ENCODE measurements around the gene TM4SF20.
"Not testable (repeated sequence)": the region's sequence is repeated elsewhere in the genome, so short reads cannot be mapped to it uniquely, and the experiment has no call there.

TM4SF20 gene

GRCh38 chr2:227386630-227387029 is 7.5 kb upstream of the TM4SF20 start:
- no peak overlapping the region for H3K4me3 ChIP-seq (ENCODE audit: low read length)
- TF ChIP-seq CTCF (conservative IDR thresholded peaks at IDR 0.05; ENCODE audit: low read depth, low read length): no peak
- DNase-seq (ENCODE audit: low read depth): no peak

- no peak for TF ChIP-seq CTCF (conservative IDR thresholded peaks at IDR 0.05; ENCODE audit: low read depth, low read length)
- H3K4me3 ChIP-seq (ENCODE audit: low read length): no peak overlapping the region
- DNase-seq (ENCODE audit: low read depth): no peak
These were observed 4.6 kb upstream of the TM4SF20 start for GRCh38 chr2:227383686-227384085.

GRCh38 chr2:227382241-227382835 is 3.2 kb upstream of the TM4SF20 start:
- not testable (repeated sequence) for H3K4me3 ChIP-seq (ENCODE audit: low read length); DNase-seq (ENCODE audit: low read depth)

- TF ChIP-seq CTCF (conservative IDR thresholded peaks at IDR 0.05; ENCODE audit: low read depth, low read length): no peak
- no peak for DNase-seq (ENCODE audit: low read depth)
- no peak overlapping the region for H3K4me3 ChIP-seq (ENCODE audit: low read length)
These were observed 729 bp downstream of the TM4SF20 start for GRCh38 chr2:227378371-227378782.

DNA sequence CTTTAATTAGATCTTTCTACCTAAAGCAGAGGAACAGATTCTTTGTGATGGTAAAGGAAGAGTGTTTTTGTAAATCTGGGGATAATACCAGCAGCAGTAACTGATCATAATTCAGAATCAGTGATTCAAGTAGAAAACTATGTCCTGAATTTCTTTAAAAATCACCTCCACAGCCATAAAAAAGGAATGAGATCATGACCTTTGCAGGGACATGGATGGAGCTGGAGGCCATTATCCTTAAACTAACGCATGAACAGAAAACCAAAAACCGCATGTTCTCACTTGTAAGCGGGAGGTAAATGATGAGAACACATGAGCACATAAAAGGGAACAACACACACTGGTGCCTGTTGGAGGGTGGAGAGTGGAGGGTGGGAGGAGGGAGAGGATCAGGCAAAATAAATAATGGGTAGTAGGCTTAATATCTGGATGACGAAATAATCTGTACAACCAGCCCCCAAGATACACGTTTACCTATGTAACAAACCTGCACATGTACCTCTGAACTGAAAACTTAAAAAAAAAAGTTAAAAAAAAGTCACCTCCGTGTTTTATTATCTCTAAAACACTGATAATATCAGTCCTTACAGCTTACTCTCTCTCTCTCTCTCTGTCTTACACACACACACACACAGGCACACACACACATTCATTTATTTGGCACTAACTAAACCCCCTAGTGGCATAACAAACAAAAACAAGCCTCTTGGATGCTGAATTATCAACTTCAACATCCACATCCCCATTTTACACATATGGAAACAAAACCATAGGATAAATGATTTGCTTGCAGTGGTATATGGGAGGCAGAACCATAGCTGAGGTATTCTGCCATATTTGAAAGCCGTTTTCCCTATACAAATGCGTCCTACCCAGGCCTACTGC is 1.4 kb downstream of the TM4SF20 start:
- no peak for DNase-seq (ENCODE audit: low read depth)
- H3K4me3 ChIP-seq (ENCODE audit: low read length): no peak overlapping the region
- TF ChIP-seq CTCF (conservative IDR thresholded peaks at IDR 0.05; ENCODE audit: low read depth, low read length): peak; percentile 19

- H3K4me3 ChIP-seq (ENCODE audit: low read length): no peak overlapping the region
- DNase-seq (ENCODE audit: low read depth): peak; percentile 38
- no peak for TF ChIP-seq CTCF (conservative IDR thresholded peaks at IDR 0.05; ENCODE audit: low read depth, low read length)
These were observed 2.3 kb downstream of the TM4SF20 start for GRCh38 chr2:227376656-227377396.

GRCh38 chr2:227374158-227374557 is 4.9 kb downstream of the TM4SF20 start:
- DNase-seq (ENCODE audit: low read depth): peak; percentile 29
- no peak overlapping the region for H3K4me3 ChIP-seq (ENCODE audit: low read length)
- no peak for TF ChIP-seq CTCF (conservative IDR thresholded peaks at IDR 0.05; ENCODE audit: low read depth, low read length)

Data from retinal pigment epithelial cell (primary cell).